Ovary (tissue), 9 donors: ENCODE results near the gene PGAM4. TPM values are rescaled to one million over a fixed set of nuclear protein-coding genes. Genes with fewer than 3 reads are reported as not detected.
"Not testable (repeated sequence)": the region's sequence is repeated elsewhere in the genome, so short reads cannot be mapped to it uniquely, and the experiment has no call there.

Experiments used
- DNase-seq, 5 donors: peaks; one replicate each; pipeline ENCODE4 v3.0.0-alpha.2; 2019 to 2020
- H3K27ac ChIP-seq, 2 donors: fragments of 200-600 bp; one replicate each; pipeline versions ENCODE4 v1.5.1 to v1.8.0; 2019 to 2022
- H3K27me3 ChIP-seq: fragments of 200-600 bp; one replicate; pipeline ENCODE4 v1.8.0; 2022
- H3K36me3 ChIP-seq: fragments of 200-600 bp; sonication (generic); one replicate; pipeline ENCODE4 v1.5.1; 2019
- H3K4me1 ChIP-seq: one replicate; pipeline ENCODE4 v1.8.1; 2013; ENCODE audit warnings: mild to moderate bottlenecking, moderate library complexity; ENCODE audit not compliant: insufficient read depth
- H3K4me3 ChIP-seq: fragments of 200-600 bp; sonication (generic); one replicate; pipeline ENCODE4 v1.5.1; 2017
- H3K9me3 ChIP-seq, 2 donors: fragments of 200-600 bp in 1 of 2; sonication (generic) in 1 of 2; one replicate each; pipeline versions ENCODE4 v1.5.1 to v1.8.1; 2013 to 2019; ENCODE audit warnings: mild to moderate bottlenecking in 1 of 2, moderate library complexity in 1 of 2
- EP300 ChIP-seq: sonication (generic); formaldehyde crosslinking; IDR thresholded peaks from one replicate; pipeline ENCODE4 v1.6.1; 2017; ENCODE audit warnings: antibody characterized with exemption
- POLR2A ChIP-seq: fragments of 450-650 bp; IDR thresholded peaks from one replicate; pipeline ENCODE4 v1.6.1; 2017; ENCODE audit warnings: antibody characterized with exemption, mild to moderate bottlenecking, moderate library complexity
- WGBS, 3 donors: extraction: QIAGEN DNeasy Blood & Tissue Kit in 1 of 3; methylation state at CpG; one replicate each; pipeline versions ENCODE4 v1.1.5 to v1.1.7; 2013 to 2017; 5-methylcytosine and 5-hydroxymethylcytosine counted together
- intact Hi-C, 4 donors: fragments of 100-400 bp; cut with DNase I; formaldehyde crosslinking; loops; one replicate each; pipeline versions ENCODE4 v1.11.0 to v1.15.1; 2022 to 2023
- polyA plus RNA-seq, 2 donors: library from polyadenylated mRNA; stranded (reverse); fragments of 200-250 nt in 1 of 2; fragments of 350-450 nt in 1 of 2; fragmentation: Illumina TruSeq in 1 of 2; extraction: RNeasy Lipid Tissue Mini Kit (QIAGEN cat#74804) in 1 of 2; gene quantifications; one replicate each; pipeline ENCODE4 v1.2.3, GENCODE V29; 2013 to 2014
- total RNA-seq, 7 donors: library from RNA; depleted of rRNA in 2 of 7; stranded (reverse); fragments of >200 nt in 2 of 7; fragmentation: NEBNext Ultra II Directional in 3 of 7; extraction: Animal tissue kit (Norgen Biotek cat#: 25700) in 3 of 7; gene quantifications; one replicate each; pipeline versions ENCODE4 v1.1.0 to v1.2.4, GENCODE V29; 2016 to 2023
- TF ChIP-seq, protein P1 (sequence below), 3 donors: fragments of 450-650 bp in 2 of 3; fragments of 200-600 bp in 1 of 3; IDR thresholded peaks; one replicate each; pipeline versions ENCODE4 v1.5.1 to v1.8.0; 2016 to 2022; ENCODE audit warnings: antibody characterized with exemption in 3 of 3, mild to moderate bottlenecking in 1 of 3
- donor health status: DM: no; HTN: no; CAD: no; lungs with moderate emphysema.
- donor health status: DM: no; HTN: no; CAD: no.
- donor health status: Bipolar disorder and iron deficiency.
- donor health status: DM: yes; HTN: yes; CAD: no.
- donor health status: DM: no; HTN: no; CAD: no.
- donor health status: DM: yes; HTN: yes; CAD: no.

The PGAM4 gene
- total and polyA plus RNA-seq, 9 donors: 1.7 TPM; not detected in 8

GRCh38 chrX:77953302-77953701 is 16.1 kb downstream of the PGAM4 start:
- Histone ChIP-seq H3K9me3 (no peaks in the 10 kb centered on the region), H3K4me3 (no peak overlapping the region), H3K36me3 (no peaks in the 10 kb centered on the region), H3K27me3 (no peaks in the 10 kb centered on the region), H3K27ac (no peak overlapping the region), H3K4me1 (no peaks in the 10 kb centered on the region)
- no peak for TF ChIP-seq EP300
- no peak for DNase-seq
- WGBS, 3 donors: 39 to 59% (median 57%) methylated on average over 1 of the region's 1 CpG
- intact Hi-C loops: no loop called here

DNA sequence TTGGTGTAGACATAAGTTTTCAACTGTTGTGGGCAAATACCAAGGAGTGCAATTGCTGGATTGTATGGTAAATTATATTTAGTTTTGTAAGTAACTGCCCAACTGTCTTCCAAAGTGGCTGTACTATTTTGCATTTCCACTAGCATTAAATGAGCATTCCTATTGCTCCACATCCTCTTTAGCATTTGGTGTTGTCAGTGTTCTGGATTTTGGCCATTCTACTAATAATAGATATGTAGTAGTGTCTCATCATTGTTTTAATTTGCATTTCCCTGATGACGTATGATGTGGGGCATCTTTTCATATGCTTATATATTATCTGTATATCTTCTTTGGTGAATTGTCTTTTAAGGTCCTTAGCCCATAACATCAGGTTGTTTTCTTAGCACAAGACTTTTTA is 17.3 kb downstream of the PGAM4 start:
- no peak overlapping the region for H3K27ac ChIP-seq
- H3K9me3 ChIP-seq: no peaks in the 10 kb centered on the region
- intact Hi-C loops: no loop called here
- no peaks in the 10 kb centered on the region for H3K4me1 ChIP-seq
- TF ChIP-seq EP300 (no peak), POLR2A (no peak)
- TF ChIP-seq, protein P1, sequence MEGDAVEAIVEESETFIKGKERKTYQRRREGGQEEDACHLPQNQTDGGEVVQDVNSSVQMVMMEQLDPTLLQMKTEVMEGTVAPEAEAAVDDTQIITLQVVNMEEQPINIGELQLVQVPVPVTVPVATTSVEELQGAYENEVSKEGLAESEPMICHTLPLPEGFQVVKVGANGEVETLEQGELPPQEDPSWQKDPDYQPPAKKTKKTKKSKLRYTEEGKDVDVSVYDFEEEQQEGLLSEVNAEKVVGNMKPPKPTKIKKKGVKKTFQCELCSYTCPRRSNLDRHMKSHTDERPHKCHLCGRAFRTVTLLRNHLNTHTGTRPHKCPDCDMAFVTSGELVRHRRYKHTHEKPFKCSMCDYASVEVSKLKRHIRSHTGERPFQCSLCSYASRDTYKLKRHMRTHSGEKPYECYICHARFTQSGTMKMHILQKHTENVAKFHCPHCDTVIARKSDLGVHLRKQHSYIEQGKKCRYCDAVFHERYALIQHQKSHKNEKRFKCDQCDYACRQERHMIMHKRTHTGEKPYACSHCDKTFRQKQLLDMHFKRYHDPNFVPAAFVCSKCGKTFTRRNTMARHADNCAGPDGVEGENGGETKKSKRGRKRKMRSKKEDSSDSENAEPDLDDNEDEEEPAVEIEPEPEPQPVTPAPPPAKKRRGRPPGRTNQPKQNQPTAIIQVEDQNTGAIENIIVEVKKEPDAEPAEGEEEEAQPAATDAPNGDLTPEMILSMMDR (IDR thresholded peaks at IDR 0.05): no peak
- no peaks in the 10 kb centered on the region for H3K36me3 ChIP-seq
- no peak overlapping the region for H3K4me3 ChIP-seq
- WGBS, 3 donors: 61 to 73% (median 64%) methylated on average over 1 of the region's 1 CpG
- no peaks in the 10 kb centered on the region for H3K27me3 ChIP-seq
- no peak for DNase-seq

DNA sequence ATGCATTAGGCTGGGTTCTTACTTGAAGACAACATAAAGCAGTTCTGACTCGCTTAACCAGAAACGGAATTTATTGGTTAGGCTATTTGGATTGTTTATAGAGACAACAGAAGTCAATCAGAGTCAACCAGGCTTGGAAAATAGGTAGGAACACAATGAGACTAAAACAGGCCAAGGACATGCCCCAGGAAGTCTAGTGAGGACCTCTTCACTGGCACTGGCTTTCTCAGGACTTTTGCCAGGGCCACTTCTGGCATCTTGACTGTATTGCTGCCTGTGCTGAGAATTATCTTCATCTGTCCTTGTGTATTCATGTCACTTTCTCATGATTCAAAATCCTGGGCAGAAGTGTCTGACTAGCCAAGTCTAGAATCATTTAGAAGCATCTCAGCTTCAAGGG is 19.6 kb downstream of the PGAM4 start:
- H3K4me3 ChIP-seq: no peak overlapping the region
- DNase-seq: no peak
- no peaks in the 10 kb centered on the region for H3K36me3 ChIP-seq
- TF ChIP-seq EP300 (no peak), POLR2A (no peak)
- TF ChIP-seq, protein P1 (IDR thresholded peaks at IDR 0.05): no peak
- H3K27me3 ChIP-seq: no peaks in the 10 kb centered on the region
- no peaks in the 10 kb centered on the region for H3K4me1 ChIP-seq
- H3K27ac ChIP-seq: no peak overlapping the region
- intact Hi-C loops: no loop called here
- no peaks in the 10 kb centered on the region for H3K9me3 ChIP-seq
- WGBS, 3 donors: 76 to 85% (median 77%) methylated on average over 2 of the region's 2 CpGs

DNA sequence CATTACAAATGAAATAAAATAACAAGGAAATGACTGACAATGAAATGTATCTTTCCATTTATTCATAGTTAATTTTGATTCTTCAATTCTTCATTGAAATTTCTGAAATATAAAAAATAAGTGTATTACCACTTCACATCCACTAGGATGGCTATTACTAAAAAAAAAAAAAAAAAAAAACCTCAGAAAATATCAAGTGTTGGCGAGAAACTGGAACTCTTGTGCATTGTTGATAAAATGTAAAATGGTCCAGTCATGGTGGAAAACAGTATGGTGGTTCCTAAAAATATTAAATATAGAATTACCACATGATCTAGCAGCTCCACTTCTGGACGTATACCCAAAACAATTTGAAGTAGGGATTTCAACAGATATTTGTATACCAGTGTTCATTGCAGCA is 22.9 kb downstream of the PGAM4 start:
- H3K4me1 ChIP-seq: no peaks in the 10 kb centered on the region
- H3K36me3 ChIP-seq: no peaks in the 10 kb centered on the region
- H3K9me3 ChIP-seq: no peaks in the 10 kb centered on the region
- TF ChIP-seq EP300: no peak
- TF ChIP-seq, protein P1 (IDR thresholded peaks at IDR 0.05): no peak
- TF ChIP-seq POLR2A: no peak
- 77 to 83% (median 77%) methylated on average over 2 of the region's 2 CpGs for WGBS, 3 donors
- no peak overlapping the region for H3K4me3 ChIP-seq
- H3K27ac ChIP-seq: no peak overlapping the region
- no peaks in the 10 kb centered on the region for H3K27me3 ChIP-seq
- intact Hi-C loops: no loop called here
- DNase-seq: no peak

DNA sequence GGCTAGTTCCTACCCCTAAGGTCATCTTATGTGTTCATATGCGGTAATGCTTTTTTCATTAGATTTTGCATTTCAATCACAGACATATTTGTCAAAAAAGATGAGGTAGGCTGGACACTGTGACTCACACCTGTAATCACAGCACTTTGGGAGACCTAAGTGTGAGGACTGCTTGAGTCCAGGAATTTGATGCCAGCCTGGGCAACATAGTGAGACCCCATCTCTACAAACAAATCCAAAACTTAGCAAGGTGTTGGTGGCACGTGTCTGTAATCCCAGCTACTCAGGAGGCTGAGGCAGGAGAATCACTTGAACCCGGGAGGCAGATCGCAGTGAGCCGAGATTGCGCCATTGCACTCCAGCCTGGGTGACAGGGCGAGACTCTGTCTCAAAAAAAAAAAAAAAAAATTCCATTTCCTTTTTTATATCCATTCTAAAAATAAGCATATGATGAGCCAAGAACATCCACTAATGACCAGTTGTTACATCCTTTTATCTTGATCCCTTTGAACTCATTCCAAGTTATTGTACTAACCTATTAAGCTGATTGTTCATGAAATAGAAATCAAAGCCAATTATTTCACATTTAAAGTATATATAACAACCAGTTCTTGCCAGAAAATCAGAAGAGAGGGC is 23.4 kb downstream of the PGAM4 start:
- no peak for DNase-seq
- Histone ChIP-seq H3K36me3 (no peaks in the 10 kb centered on the region), H3K27ac (no peak overlapping the region), H3K27me3 (no peaks in the 10 kb centered on the region), H3K4me1 (no peaks in the 10 kb centered on the region), H3K4me3 (no peak overlapping the region), H3K9me3 (no peaks in the 10 kb centered on the region)
- TF ChIP-seq POLR2A (no peak), EP300 (no peak)
- TF ChIP-seq, protein P1 (IDR thresholded peaks at IDR 0.05): no peak
- intact Hi-C loops: no loop called here
- WGBS, 3 donors: 79 to 88% (median 82%) methylated on average over 7 of the region's 7 CpGs

DNA sequence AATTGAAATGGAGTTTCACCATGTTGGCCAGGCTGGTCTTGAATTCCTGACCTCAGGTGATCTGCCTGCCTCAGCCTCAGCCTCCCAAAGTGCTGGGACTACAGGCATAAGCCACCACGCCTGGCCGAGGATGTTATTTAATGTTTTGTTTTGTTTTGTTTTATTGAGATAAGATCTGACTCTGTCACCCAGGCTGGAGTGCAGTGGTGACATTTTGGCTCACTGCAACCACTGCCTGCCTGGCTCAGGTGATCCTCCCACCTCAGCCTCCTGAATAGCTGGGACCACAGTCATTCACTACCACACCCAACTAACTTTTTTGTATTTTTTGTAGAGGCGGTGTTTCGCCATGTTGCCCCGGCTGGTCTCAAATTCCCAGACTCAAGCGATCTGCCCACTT is 24.4 kb downstream of the PGAM4 start:
- H3K9me3 ChIP-seq, H3K27me3 ChIP-seq, H3K27ac ChIP-seq, H3K36me3 ChIP-seq, H3K4me1 ChIP-seq, intact Hi-C loops, DNase-seq, H3K4me3 ChIP-seq: not testable (repeated sequence)
- 90 to 96% (median 94%) methylated on average over 6 of the region's 6 CpGs for WGBS, 3 donors
